OCI-M2 (cell line): ENCODE results near the gene ITPK1.

ENCODE experiments used
- DNase-seq: peaks from one replicate; lab custom pipeline; 2025; ENCODE audit not compliant: unreplicated experiment; lab: John Stamatoyannopoulos, UW

Gene ITPK1

DNA sequence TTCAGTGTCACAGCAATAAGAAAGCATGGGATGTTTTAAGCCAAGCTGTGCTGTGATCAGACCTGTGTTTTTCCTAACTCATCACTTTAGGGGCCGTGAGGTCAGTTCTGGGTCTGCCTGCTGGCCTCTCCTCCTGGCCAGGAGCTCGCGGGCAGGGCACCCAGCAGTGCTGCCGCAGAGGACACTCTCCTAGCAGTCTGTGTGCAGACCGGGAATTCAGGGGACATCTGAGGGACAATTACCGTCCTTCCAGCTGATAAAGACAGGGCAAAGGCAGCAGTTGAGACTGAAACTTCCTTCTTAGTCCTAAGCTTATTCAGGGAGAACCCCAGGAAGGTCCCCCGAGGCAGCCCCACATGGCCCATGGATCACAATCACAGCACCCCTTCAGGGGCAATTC lies 103.2 kb downstream of the ITPK1 start:
- no peak for DNase-seq

DNA sequence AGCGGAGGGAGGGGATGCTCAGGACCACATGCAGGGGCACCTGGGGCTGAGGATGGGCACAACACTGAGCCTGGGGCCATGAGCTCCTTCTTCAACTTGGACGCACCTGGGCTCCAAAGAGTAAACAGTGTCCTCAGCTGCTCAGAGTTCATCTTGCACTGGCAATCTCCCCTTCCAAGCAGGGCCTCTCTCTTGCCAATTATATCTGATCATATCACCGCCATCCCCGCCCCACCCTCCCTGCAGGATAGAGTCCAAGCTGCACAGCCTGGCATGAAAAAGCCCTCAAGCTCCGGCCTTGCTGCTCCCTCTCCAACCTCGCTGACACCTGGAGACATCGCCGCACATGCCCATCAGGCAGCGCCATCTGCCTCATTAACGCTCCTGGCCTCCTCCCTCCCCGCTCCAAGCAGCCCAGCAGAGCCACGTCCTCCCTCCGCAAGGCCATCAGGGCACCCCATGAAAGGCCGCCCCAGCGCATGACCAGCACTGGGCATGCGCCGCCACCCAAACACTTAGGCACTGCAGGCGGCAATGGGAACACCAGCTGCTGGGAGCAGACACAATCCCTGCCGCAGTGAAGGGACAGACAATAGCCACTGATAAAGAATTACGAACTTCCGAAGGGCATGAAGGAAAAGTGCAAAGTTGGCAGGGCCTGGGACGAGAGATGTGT lies 103.9 kb downstream of the ITPK1 start:
- no peak for DNase-seq

DNA sequence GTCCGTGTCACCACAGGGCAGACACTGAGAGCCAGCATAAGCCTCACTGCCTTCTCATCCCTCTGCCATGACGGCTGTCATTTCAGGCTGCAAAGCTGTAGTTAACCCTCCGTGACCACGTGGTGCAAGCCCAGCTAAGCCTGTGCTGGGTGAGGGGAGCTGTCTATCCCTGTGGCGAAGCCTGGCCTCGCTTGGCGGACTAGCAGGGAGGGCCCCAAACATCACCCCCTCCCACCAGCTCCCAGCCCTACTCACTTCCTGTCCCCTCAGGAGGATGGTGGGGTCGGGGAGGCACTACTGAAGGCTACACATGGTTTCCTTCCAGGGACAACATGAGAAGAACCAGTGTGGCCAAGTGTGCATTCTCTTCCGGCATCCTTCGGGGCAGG lies 104.6 kb downstream of the ITPK1 start:
- no peak for DNase-seq

DNA sequence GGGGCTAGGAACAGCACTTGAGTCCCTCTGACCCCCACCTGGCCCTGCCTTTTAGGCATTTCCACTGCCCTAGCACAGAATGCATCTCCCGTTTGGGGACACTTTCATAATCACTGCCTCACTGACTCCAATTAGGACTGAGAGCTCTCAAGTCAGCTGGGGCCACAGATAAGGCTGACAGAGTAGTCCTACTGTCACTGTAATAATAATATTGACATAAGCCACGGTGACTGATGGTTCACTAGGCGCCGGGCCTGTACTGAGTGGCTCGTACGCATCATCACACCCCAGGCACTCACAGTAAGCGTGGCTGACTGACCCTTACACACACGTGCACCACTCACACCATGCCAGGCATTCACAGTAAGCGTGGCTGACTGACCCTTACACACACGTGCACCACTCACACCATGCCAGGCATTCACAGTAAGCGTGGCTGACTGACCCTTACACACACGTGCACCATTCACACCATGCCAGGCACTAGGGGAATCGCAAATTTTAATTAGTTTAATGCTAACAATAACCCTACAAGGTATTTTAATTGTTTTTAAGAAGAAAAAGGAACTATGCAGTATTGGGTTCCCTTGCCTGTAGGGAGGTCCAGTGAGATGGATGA lies 105.1 kb downstream of the ITPK1 start:
- no peak for DNase-seq

DNA sequence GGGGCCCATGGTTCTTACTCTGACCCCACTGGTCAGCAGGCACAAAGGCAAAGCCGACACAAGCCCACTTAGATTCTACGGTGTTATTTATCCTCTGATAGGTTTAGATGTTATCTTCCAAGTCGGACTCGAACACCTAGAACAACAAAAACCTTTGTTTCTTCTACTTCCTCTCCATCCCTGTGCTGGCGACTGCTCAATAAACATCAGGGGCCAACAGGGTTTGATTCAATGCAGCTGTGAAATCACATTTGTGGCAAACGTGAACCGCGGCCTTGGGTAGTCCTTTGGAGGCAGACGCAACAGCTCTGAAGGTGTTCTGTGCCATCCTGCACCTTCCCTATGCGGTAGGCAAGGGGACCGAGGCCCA lies 105.6 kb downstream of the ITPK1 start:
- DNase-seq = no peak

DNA sequence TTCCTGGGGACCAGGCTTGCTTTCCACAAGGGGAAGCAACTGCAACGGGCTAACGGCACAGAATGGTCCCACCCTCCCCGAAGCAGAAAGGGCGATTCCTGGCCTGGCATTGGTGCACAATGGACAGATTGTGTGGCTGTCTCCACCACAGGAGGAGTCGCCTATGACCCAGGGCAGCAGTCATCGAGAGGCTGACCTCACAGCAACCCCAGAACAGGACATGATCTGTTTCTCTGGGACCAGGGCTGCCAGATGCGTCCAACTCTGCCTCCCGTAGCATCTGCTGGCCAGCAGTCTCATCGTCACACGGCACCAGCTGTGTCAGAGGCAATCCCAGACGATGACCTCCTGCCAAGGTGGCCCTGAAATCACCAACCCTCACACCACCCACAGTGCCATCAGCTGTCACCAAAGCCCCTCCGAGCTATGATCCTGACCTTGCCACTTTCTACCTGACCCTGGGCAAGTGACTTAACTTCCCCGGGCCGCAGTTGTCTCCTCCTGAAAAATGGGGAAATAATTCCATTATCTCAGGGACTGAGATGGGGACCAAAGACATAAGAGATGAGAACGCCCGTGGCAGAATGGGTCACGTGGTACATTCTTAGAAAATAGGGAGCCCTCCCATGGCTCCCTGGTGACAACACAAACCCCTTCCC lies 106.1 kb downstream of the ITPK1 start:
- DNase-seq = no peak

DNA sequence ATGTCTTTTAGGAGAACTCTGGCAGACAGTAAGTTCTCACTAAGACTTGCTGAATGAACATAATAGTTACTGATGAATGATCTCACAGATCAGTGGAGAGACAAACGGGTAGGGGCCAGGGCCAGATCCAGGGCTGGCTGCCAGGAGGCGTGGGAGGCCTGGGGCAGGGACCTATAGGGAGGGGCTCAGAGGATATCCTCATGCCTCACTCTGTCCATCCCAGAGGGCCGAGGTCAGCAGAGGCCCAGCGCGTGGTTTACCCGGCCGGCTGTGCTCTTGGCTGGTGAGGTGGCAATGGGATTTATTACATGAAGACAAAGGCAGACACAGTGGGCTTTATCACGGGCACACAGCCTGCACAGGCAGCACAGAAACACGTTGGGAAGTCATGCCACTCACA lies 107.3 kb downstream of the ITPK1 start:
- no peak for DNase-seq

DNA sequence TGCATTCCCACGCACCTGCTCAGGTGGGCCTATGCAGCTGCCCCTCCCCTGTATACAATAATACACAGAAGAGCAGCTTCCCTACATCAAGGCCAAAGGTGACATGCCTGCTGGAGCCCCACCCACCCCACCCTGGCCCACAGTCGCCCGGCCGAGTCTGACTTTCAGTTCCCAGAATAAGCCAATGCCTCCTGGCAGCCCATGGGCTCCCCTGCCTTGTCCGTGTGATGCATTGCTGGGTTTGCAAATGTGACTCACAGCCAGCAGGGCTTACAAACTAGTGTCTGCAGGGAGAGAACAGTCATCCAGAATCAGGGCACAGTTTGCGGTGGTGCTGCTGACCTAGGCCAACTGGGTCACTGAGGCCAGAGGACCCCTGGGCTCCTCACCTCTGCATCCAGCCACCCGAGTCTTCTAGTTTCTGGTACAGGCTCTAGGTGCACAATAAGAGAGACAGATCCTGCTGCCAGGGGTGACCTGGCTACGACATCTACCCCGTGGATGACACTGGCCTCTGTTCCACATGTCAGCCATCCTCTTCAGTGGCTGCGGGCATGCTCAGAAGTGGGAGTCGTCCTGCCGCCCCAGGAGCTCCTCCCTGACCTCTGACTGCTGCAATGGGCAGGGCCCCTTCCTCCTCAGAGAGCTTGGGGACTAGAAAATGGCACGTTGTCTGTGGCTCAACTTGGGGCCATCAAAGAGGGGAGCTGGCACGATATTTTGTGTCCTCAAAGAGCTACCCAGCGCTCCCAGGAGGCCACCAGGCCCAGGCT lies 108.3 kb downstream of the ITPK1 start:
- no peak for DNase-seq

DNA sequence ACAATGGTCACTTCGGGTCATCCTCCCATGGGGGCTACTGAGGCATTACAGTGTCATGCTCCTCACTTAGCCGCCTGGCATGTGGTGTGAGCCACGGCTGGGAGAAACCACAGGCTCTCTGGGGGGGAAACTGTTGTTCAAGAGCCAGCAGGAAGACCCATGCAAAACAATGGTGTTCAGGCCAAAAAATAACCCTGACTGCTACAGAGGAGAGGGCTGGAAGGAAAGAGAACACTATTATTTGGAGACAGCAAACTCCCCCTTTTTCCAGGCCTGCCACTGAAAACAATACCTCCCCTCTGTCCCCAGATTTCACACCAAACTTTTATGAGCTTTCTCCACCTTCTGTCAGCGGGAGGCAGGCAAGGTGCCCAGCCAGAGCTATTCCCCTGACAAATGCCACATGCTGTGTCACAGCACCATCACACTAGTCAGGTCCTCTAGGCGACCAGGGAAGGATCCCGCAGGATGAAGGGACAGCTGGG lies 109.1 kb downstream of the ITPK1 start:
- DNase-seq = no peak

DNA sequence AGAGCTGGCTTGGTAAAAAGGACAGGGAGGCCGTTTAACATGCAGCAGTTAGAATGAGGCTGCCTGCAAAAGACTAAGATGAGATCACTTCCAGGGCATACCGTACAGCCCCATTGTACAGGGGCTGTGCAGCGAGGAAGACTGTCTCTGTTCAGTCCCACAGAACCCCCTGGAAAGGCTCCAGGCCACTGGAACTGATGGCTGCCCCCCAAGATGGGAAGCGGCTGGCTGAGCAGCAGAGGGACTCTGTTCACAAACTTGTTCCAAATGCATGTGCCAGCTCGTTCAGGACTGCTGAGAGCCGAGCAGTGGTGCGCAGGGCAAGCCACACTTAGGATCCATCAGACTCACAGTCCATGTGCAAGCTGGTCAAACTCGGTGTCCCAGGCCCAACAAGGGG lies 109.9 kb downstream of the ITPK1 start:
- no peak for DNase-seq

DNA sequence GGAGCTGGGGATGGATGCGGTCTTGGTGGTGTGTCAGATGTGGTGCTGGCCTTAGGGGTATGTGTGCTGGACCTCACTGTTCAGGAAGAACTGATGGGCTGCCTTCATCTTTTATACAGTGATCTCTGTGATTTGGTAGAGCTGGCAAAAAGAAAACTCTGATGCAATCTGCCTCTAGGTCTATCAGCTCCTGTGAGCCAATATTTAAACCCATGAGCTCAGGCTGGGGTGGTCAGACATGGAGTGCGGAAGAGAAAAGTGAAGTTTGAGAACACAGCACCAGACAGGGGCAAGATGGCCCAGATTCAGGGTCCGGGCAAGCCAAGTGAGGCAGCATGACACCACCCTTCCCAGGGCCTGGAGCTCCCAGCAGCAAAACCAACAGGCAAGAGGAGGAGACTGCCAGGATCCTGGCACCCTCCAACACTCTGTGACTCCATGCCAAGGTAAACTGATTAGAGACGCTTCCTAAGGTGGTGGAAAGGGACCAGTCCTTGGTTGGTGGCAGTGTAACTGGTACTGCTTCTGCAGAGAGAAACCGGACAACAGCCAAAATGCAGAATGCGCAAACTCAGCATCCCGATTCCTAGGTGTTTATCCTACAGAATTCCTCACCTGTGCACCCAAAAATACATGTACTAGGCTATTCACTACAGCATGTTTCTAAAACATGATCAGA lies 110.5 kb downstream of the ITPK1 start:
- no peak for DNase-seq

DNA sequence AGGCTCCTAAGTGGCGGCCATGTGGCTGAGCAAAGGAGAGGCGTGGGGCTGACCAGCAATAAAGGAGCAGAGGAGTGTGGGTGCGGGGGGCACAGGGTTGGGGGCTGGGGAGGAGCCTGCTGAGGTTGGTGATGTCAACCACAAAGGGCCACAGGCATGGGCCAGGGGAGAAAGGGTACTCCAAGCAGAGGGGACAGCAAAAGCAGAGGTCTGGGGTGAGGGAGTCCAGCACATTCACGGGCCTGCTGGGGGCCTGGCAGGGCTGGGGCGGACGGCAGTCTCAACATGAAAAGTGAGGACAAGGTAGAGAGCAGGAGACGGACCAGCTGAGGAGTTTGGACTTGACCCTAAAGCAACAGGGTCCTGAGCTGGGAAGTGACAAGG lies 111.0 kb downstream of the ITPK1 start:
- DNase-seq = no peak

DNA sequence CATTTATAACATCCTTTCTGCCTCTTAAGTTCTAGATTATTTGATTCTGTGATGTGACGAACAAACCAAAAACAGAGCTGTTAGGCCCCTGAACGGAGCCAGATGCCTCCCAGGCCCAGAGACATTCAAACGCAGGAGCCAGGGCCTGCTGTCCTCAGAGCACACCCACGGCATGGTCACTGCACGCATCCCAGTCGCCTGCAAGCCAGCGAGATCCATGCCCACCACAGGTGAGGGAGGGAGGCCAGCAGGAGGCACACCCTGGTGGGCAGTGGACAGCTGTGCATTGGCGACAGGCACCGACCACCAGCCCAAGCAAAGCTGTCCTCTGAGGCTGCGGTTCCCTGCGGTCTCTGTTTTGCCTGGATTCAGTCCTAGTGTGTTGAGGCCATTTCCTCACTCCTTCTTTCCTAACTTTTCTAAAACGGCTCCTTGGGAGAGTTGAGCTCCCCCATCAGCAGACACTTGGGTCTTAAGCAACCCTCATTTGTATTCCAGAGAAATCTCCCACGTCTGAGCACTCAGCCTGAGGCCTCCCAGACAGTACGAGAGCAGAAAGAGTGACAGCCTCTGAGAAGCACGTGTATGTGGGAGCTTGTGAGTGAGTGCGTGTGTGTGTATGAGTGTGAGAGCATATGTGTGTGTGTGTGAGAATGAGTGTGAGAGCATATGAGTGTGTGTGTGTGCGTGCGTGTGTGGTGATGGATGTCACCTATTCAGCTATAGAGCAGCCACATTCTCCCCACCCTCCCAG lies 111.6 kb downstream of the ITPK1 start:
- DNase-seq = no peak

DNA sequence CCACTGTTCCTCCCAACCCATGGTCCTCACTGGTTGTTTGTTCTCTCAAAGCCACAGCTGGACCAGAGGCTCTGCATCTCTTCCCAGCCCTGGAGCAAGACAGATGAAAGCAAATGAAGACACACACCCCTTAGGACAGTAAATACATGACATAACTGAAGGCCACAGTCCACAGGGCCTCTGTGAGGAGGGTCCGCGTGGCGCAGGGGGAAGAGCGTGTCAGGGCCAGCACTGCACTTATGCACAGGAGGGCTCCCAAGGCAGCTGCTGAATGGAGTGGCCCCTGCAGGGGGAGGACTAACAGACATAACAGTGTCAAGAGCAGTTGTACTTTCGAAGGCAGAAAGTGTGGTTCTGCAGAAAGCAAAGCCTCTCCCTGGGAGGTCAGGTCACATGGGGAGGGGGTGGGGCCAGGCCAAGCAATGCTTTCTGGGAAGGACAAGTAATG lies 112.8 kb downstream of the ITPK1 start:
- DNase-seq = no peak

DNA sequence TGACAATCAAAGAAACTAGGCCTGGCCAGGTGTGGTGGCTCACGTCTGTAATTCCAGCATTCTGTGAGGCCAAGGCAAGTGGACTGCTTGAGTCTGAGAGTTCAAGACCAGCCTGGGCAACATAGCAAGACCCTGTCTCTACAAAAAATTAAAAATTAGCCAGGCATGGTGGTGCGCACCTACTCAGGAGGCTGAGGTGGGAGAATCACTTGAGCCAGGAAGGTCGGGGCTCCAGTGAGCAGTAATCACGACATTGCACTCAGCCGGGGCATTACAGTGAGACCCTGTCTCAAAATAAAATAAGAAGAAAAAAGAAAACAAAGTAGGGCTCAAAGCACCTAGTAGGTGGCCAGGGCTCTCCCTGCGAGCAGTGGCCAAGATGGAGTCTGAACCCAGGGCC lies 113.7 kb downstream of the ITPK1 start:
- DNase-seq = no peak

DNA sequence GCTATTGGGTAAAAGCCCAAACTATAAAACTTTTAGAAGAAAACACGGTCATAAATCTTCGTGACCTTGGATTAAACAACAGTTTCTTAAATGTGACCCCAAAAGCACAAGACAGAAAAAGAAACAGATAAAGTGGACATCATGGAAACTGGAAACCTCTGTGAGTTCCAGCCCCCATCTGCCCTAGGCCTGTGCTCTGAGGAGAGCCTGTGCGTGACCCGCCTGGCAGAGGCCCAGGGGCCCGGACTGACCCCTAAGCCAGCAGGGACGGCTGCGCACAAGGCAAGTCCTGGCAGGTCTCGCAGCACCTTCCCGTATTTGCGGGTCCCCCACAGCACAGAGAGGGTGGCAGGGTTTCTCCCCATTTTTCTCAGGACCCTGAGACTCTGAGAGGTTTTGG lies 116.8 kb downstream of the ITPK1 start:
- no peak for DNase-seq

DNA sequence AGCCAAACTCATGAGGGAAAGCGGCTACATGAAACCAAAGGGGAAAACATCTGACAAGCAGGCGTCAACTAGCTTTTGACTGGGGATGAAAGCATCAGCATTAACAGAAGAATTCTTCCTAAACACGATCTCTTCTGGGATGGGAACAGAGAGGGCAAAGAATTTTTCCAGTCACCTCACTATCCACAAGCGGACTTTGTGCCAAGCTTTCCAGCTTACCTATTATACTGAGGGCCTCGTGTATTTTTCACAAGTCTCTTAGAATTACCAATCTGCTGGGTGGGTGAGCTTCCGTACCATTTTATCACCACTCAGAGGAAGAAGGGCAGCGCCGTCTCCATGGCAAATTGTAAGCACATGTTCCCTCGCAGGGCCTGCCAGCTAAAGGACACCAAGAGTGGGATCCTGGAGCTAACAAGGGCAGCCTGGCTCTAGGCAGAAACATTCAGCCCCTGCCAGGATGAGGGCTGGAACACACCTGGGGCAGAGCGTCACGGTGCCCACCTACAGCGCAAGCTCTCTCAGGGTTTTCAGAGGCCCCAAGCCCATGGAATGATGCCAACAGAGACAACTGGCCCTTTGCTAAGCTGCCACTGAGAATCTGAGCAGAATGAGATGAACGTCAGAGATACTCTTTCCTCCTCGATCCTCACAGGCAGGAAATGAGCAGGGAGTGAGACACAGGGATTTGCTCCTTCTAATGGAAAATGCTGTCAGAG lies 118.2 kb downstream of the ITPK1 start:
- no peak for DNase-seq

DNA sequence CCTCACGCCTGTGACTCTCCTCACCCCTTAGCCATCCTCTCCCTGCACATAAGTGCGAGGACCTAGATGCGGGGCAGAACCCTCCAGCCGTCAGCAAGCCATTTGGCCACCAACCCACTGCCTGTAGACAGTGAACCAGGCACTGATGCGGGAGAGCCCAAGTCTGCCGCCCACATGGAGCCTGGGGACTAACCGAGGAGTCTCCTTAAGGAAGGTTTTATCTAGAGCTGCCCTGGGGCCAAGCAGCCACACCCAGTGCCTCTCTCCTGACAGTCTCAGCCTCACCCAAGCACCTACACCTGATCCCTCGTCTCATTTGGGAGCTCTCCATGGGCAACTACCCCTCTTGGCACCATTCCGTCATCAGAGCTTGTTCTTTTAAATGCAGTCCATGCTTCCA lies 120.1 kb downstream of the ITPK1 start:
- DNase-seq = no peak

DNA sequence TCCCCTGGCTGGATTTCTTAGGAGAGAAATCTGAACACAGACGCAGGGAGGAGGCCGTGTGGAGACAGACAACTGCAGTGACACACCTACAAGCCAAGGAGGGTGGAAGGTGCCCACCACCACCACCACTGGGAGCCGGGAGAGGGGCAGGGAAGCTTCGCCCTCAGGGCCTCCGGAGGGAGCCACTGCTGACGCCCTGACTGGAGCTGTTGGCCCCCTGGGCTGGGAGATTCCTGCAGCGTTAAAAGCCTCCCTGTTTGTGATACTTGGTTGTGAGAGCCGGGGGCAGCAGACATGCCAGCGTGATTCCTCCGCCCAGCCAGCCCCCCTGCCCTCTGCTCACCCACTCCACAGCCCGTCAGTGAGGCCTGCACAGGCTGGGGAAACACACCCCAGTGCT lies 120.8 kb downstream of the ITPK1 start:
- DNase-seq = no peak

DNA sequence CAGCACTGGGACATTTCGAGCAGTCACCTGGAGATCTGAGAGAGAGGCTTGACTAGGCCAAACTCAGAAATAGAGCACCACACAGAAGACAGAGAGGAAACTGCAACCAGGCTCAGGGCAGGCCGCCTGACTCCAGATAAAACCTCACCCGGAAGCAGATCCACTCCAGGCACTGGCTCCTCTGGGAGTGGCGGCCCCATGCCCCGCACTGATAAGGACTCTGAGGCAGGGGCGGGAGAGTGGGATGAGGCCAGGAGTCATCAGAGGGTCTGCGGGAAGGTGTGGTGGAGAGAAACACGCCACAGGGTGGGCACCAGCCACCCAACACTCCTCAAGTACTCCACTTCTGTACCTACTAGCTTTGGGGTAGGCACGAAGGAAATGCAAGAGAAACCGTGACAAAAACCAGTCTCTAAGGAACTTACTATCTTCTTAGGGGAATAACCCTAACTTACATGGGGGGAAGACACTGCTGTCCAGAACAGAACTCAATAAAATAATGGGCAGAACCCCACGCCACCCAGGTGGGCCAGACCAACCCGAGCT lies 121.5 kb downstream of the ITPK1 start:
- no peak for DNase-seq
